Sciatic nerve (tissue), 2 donors: ENCODE measurements around the gene LKAAEAR1. TPM values are rescaled to one million over a fixed set of nuclear protein-coding genes. Genes with fewer than 3 reads are reported as not detected.

Experiments used
- ATAC-seq: fragments of 200-7000 bp; cut with Tn5 transposase; one replicate; pipeline ENCODE4 v1.9.1; 2020; ENCODE audit warnings: mild to moderate bottlenecking, moderate library complexity
- DNase-seq: peaks from one replicate; pipeline ENCODE4 v3.0.0-alpha.2; 2020; ENCODE audit warnings: low spot score
- intact Hi-C: fragments of 100-400 bp; cut with DNase I; formaldehyde crosslinking; loops from one replicate; pipeline ENCODE4 v1.14.2; 2022
- total RNA-seq: library from RNA; stranded (reverse); fragmentation: NEBNext Ultra II Directional; extraction: Animal tissue kit (Norgen Biotek cat#: 25700); gene quantifications from one replicate; pipeline ENCODE4 v1.2.1, GENCODE V29; 2021
- donor health status: DM: no; HTN: no; CAD: no.
- donor health status: DM: no; HTN: no; CAD: no.

The LKAAEAR1 gene
- total RNA-seq, 1 donor from 2014 or later: not detected

GRCh38 chr20:64047046-64047389 lies 37.2 kb downstream of the LKAAEAR1 start:
- DNase-seq (no peak), ATAC-seq (no peak)
- intact Hi-C loops: loop anchor here (1.0 kb wide), 1 partner anchor 31 kb away; no protein-coding TSS in a partner anchor

GRCh38 chr20:64045346-64046011 lies 38.7 kb downstream of the LKAAEAR1 start:
- no peak for DNase-seq
- intact Hi-C loops: no loop called here
- no peak for ATAC-seq

- DNase-seq: no peak
- ATAC-seq: no peak
- intact Hi-C loops: no loop called here
Observed at GRCh38 chr20:64044484-64045247, 39.5 kb downstream of the LKAAEAR1 start.

- intact Hi-C loops: no loop called here
- ATAC-seq: no peak
- no peak for DNase-seq
Observed at GRCh38 chr20:64043768-64044167, 40.4 kb downstream of the LKAAEAR1 start.

GRCh38 chr20:64042054-64042781 lies 42.0 kb downstream of the LKAAEAR1 start:
- DNase-seq: no peak
- no peak for ATAC-seq
- intact Hi-C loops: no loop called here

- ATAC-seq (no peak), DNase-seq (no peak)
- intact Hi-C loops: no loop called here
Observed at GRCh38 chr20:64041781-64042053, 42.5 kb downstream of the LKAAEAR1 start.

- peak; percentile 19 for ATAC-seq
- intact Hi-C loops: no loop called here
Observed at GRCh38 chr20:64041040-64041780, 43.0 kb downstream of the LKAAEAR1 start.

GRCh38 chr20:64040231-64041039 lies 43.8 kb downstream of the LKAAEAR1 start:
- no peak for DNase-seq
- intact Hi-C loops: no loop called here
- no peak for ATAC-seq

More at GRCh38 chr20:64041040-64041780, 43.0 kb downstream of the LKAAEAR1 start:
- no peak for DNase-seq

GRCh38 chr20:64039293-64040160 lies 44.7 kb downstream of the LKAAEAR1 start:
- no peak for DNase-seq
- intact Hi-C loops: loop anchor here (5.0 kb wide), 1 partner anchor 78 kb away; no protein-coding TSS in a partner anchor
- peak; percentile 25 for ATAC-seq

GRCh38 chr20:64038565-64039292 lies 45.5 kb downstream of the LKAAEAR1 start:
- ATAC-seq: peak; percentile 75
- intact Hi-C loops: loop anchor here (5.0 kb wide), 1 partner anchor 79 kb away; no protein-coding TSS in a partner anchor
- DNase-seq: peak; percentile 82

GRCh38 chr20:64038224-64038564 lies 46.0 kb downstream of the LKAAEAR1 start:
- intact Hi-C loops: loop anchor here (5.0 kb wide), 1 partner anchor 79 kb away; no protein-coding TSS in a partner anchor
- DNase-seq (no peak), ATAC-seq (no peak)

- intact Hi-C loops: loop anchor here (5.0 kb wide), 1 partner anchor 80 kb away; no protein-coding TSS in a partner anchor
- ATAC-seq (no peak), DNase-seq (no peak)
Observed at GRCh38 chr20:64037498-64038213, 46.5 kb downstream of the LKAAEAR1 start.

- DNase-seq (no peak), ATAC-seq (no peak)
- intact Hi-C loops: loop anchor here (5.0 kb wide), 1 partner anchor 80 kb away; no protein-coding TSS in a partner anchor
Observed at GRCh38 chr20:64037199-64037497, 47.0 kb downstream of the LKAAEAR1 start.

GRCh38 chr20:64036346-64037198 lies 47.6 kb downstream of the LKAAEAR1 start:
- ATAC-seq (no peak), DNase-seq (no peak)
- intact Hi-C loops: loop anchor here (5.0 kb wide), 1 partner anchor 81 kb away; no protein-coding TSS in a partner anchor

- ATAC-seq (no peak), DNase-seq (no peak)
- intact Hi-C loops: loop anchor here (5.0 kb wide), 1 partner anchor 81 kb away; no protein-coding TSS in a partner anchor
Observed at GRCh38 chr20:64035933-64036345, 48.3 kb downstream of the LKAAEAR1 start, which contains the start of gene C20orf204. TSS of gene C20orf204 (plus strand) at chr20:64036182. CDS start at chr20:64036324, 142 bp downstream.
